HFFc6 (cell line): Measurements from ENCODE around the gene ASB16. TPM values are rescaled to one million over a fixed set of nuclear protein-coding genes. Genes with fewer than 3 reads are reported as not detected.

Experiments
- DNase-seq: peaks from one replicate; pipeline ENCODE4 v3.0.0-alpha.2; 2018
- H3K27ac Mint-ChIP-seq: 2 replicates; pipeline ENCODE4 v1.8.0; 2020; ENCODE audit warnings: mild to moderate bottlenecking, mixed read lengths
- H3K27me3 Mint-ChIP-seq: 2 replicates; pipeline ENCODE4 v1.8.0; 2021; ENCODE audit warnings: mild to moderate bottlenecking, moderate library complexity, mixed read lengths; ENCODE audit not compliant: insufficient read depth
- H3K36me3 Mint-ChIP-seq: 2 replicates; pipeline ENCODE4 v1.8.0; 2021; ENCODE audit warnings: low read depth, mixed read lengths
- H3K4me1 Mint-ChIP-seq: 2 replicates; pipeline ENCODE4 v1.8.0; 2020; ENCODE audit warnings: low read depth, mixed read lengths
- H3K4me3 Mint-ChIP-seq: 2 replicates; pipeline ENCODE4 v1.8.0; 2020; ENCODE audit warnings: mild to moderate bottlenecking, moderate library complexity, mixed read lengths
- H3K9me3 Mint-ChIP-seq: 2 replicates; pipeline ENCODE4 v1.8.0; 2020; ENCODE audit warnings: mild to moderate bottlenecking, mixed read lengths
- CTCF ChIP-seq: fragments of 200-600 bp; sonication (generic); IDR thresholded peaks from 2 replicates; pipeline ENCODE4 v1.5.0; 2021; ENCODE audit warnings: antibody characterized with exemption, mild to moderate bottlenecking
- total RNA-seq, 6 experiments: library from RNA; stranded (reverse); fragmentation: NEBNext Ultra II Directional; extraction: Animal tissue kit (Norgen Biotek cat#: 25700); gene quantifications; 2 replicates in 1 of 6; 3 replicates in 5 of 6; pipeline ENCODE4 v1.2.3, GENCODE V29; 2021

The ASB16 gene
- total RNA-seq, 6 experiments from 2014 or later, result 0.18 to 0.48 (median 0.29) TPM; not detected in 3

GRCh38 chr17:44197107-44197506 lies 26.6 kb downstream of the ASB16 start:
- no peaks in the 10 kb centered on the region for H3K9me3 Mint-ChIP-seq
- DNase-seq, result no peak
- H3K4me1 Mint-ChIP-seq, result peaks cover 36% of the 10 kb centered on the region
- H3K4me3 Mint-ChIP-seq, result no peak overlapping the region
- no peaks in the 10 kb centered on the region; the same call in 1 of the 2 replicates for H3K27me3 Mint-ChIP-seq
- peak overlapping the region; percentile 76; the same call in 1 of the 2 replicates for H3K27ac Mint-ChIP-seq
- TF ChIP-seq CTCF, result no peak
- H3K36me3 Mint-ChIP-seq, result peaks cover 17% of the 10 kb centered on the region

GRCh38 chr17:44197980-44198720 lies 27.6 kb downstream of the ASB16 start:
- Mint-ChIP-seq H3K4me3 (peak overlapping the region; percentile 84), H3K27ac (peak overlapping the region; percentile 76), H3K4me1 (peaks cover 46% of the 10 kb centered on the region)

GRCh38 chr17:44198721-44199552 lies 28.4 kb downstream of the ASB16 start:
- Mint-ChIP-seq H3K4me1 (peaks cover 54% of the 10 kb centered on the region), H3K36me3 (peaks cover 16% of the 10 kb centered on the region), H3K9me3 (no peaks in the 10 kb centered on the region), H3K27me3 (peaks cover 4% of the 10 kb centered on the region), H3K4me3 (peak overlapping the region; percentile 84), H3K27ac (peak overlapping the region; percentile 76)
- TF ChIP-seq CTCF, result peak; percentile 32
- DNase-seq, result peak; percentile 17

More at GRCh38 chr17:44197980-44198720, 27.6 kb downstream of the ASB16 start:
- Mint-ChIP-seq H3K36me3 (peaks cover 17% of the 10 kb centered on the region), H3K9me3 (no peaks in the 10 kb centered on the region), H3K27me3 (no peaks in the 10 kb centered on the region; the same call in 1 of the 2 replicates)
- peak; percentile 45 for DNase-seq
- TF ChIP-seq CTCF, result peak; percentile 61

GRCh38 chr17:44199553-44200477 lies 29.3 kb downstream of the ASB16 start, which contains the start of gene ATXN7L3:
Gene ATXN7L3 (minus strand): TSS chr17:44199884. CDS start chr17:44198070, 1,814 bp downstream.
- H3K27me3 Mint-ChIP-seq, result peaks cover 4% of the 10 kb centered on the region
- no peaks in the 10 kb centered on the region for H3K9me3 Mint-ChIP-seq
- H3K27ac Mint-ChIP-seq, result peak within 1 kb of the TSS; percentile 97
- peaks cover 63% of the 10 kb centered on the region for H3K4me1 Mint-ChIP-seq
- peak within 1 kb of the TSS; percentile 93 for H3K4me3 Mint-ChIP-seq
- H3K36me3 Mint-ChIP-seq, result peaks cover 12% of the 10 kb centered on the region
- no peak; the same call in 1 of the 2 replicates for TF ChIP-seq CTCF
- peak; percentile 96 for DNase-seq
